ENCODE results near the gene MVD. TPM values are rescaled to one million over a fixed set of nuclear protein-coding genes. Genes with fewer than 3 reads are reported as not detected.

The MVD gene
- total RNA-seq, 1 donor from 2014 or later = 76.2 TPM

- H3K4me3 ChIP-seq (ENCODE audit: low read depth, low read length) = no peak overlapping the region
- TF ChIP-seq CTCF (conservative IDR thresholded peaks at IDR 0.05; ENCODE audit: low read depth, low read length) = no peak
- no peak for DNase-seq (ENCODE audit: low read depth)
Observed at GRCh38 chr16:88655733-88656281, 7.1 kb downstream of the MVD start.

- no peak for TF ChIP-seq CTCF (conservative IDR thresholded peaks at IDR 0.05; ENCODE audit: low read depth, low read length)
- no peak for DNase-seq (ENCODE audit: low read depth)
- no peak overlapping the region for H3K4me3 ChIP-seq (ENCODE audit: low read depth, low read length)
Observed at GRCh38 chr16:88655053-88655732, 7.7 kb downstream of the MVD start.

- no peak overlapping the region for H3K4me3 ChIP-seq (ENCODE audit: low read depth, low read length)
- no peak for TF ChIP-seq CTCF (conservative IDR thresholded peaks at IDR 0.05; ENCODE audit: low read depth, low read length)
- DNase-seq (ENCODE audit: low read depth) = no peak
Observed at GRCh38 chr16:88654363-88655052, 8.4 kb downstream of the MVD start.

GRCh38 chr16:88653596-88654362, 9.1 kb downstream of the MVD start:
- no peak for TF ChIP-seq CTCF (conservative IDR thresholded peaks at IDR 0.05; ENCODE audit: low read depth, low read length)
- H3K4me3 ChIP-seq (ENCODE audit: low read depth, low read length) = no peak overlapping the region
- no peak for DNase-seq (ENCODE audit: low read depth)

GRCh38 chr16:88653101-88653500, 9.8 kb downstream of the MVD start:
- no peak overlapping the region for H3K4me3 ChIP-seq (ENCODE audit: low read depth, low read length)
- DNase-seq (ENCODE audit: low read depth) = no peak
- TF ChIP-seq CTCF (conservative IDR thresholded peaks at IDR 0.05; ENCODE audit: low read depth, low read length) = no peak

GRCh38 chr16:88652762-88653063, 10.2 kb downstream of the MVD start:
- TF ChIP-seq CTCF (conservative IDR thresholded peaks at IDR 0.05; ENCODE audit: low read depth, low read length) = no peak
- no peak for DNase-seq (ENCODE audit: low read depth)
- no peak overlapping the region for H3K4me3 ChIP-seq (ENCODE audit: low read depth, low read length)
